ENCODE data around the gene AATF. TPM values are rescaled to one million over a fixed set of nuclear protein-coding genes. Genes with fewer than 3 reads are reported as not detected.

Gene AATF
- total and polyA plus RNA-seq, 10 donors, result 28.7 to 59.0 (median 35.2) TPM

GRCh38 chr17:36901506-36901905 is 47.2 kb upstream of the AATF start:
- DNase-seq, result no peak
- WGBS, 5 donors, result 68 to 81% (median 74%) methylated on average over 11 to 14 of the region's 14 CpGs

DNA sequence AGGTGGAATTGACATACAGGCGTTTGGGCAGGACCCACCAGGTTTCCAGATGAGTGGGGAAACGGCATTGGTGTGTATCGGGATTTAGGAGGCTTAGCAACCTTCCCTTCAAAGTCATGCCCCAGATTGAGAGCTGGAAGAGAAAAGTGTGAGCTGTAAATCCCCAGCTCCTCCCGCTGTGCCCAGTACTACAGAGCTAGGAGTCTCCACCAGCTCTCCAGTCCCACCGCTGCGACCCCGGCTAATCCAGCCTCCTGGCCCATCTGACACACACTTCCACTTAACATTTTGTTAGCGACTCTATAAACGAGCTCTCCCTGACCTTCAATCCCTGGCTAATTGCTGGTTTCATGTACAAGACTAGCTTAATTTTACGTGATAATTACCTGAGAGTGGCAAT is 41.3 kb upstream of the AATF start:
- Histone ChIP-seq H3K27ac (no peak overlapping the region), H3K27me3 (replicated peaks in 1 of 7) (peaks cover 0 to 62% (median 3%) of the 10 kb centered on the region in 7 donors), H3K36me3 (no peaks in the 10 kb centered on the region), H3K9me3 (no peaks in the 10 kb centered on the region), H3K4me3 (no peak overlapping the region), H3K4me1 (no peaks in the 10 kb centered on the region)
- WGBS, 5 donors, result 72 to 79% (median 78%) methylated on average over 10 of the region's 10 CpGs
- intact Hi-C loops (cut with DNase I; ENCODE audit: low total_unique reads), result no loop called here
- DNase-seq, result no peak
- TF ChIP-seq POLR2AphosphoS5 (IDR thresholded peaks at IDR 0.05) (no peak), POLR2A (IDR thresholded peaks at IDR 0.05) (no peak), CTCF (IDR thresholded peaks at IDR 0.05 in 8 of 11, conservative IDR thresholded peaks at IDR 0.05 in 3 of 11) (no peak)

More at GRCh38 chr17:36901506-36901905, 47.2 kb upstream of the AATF start:
- Histone ChIP-seq H3K36me3 (no peaks in the 10 kb centered on the region), H3K27me3 (replicated peaks in 1 of 7) (peaks cover 0 to 49% (median 0%) of the 10 kb centered on the region in 7 donors), H3K4me3 (no peak overlapping the region), H3K27ac (no peak overlapping the region), H3K9me3 (no peaks in the 10 kb centered on the region), H3K4me1 (no peaks in the 10 kb centered on the region)
- intact Hi-C loops (cut with DNase I; ENCODE audit: low total_unique reads), result no loop called here
- no peak for TF ChIP-seq CTCF (IDR thresholded peaks at IDR 0.05 in 8 of 11, conservative IDR thresholded peaks at IDR 0.05 in 3 of 11)
- TF ChIP-seq POLR2A (IDR thresholded peaks at IDR 0.05), result no peak
- TF ChIP-seq POLR2AphosphoS5 (IDR thresholded peaks at IDR 0.05), result no peak

- intact Hi-C loops (cut with DNase I; ENCODE audit: low total_unique reads), result no loop called here
- TF ChIP-seq CTCF (IDR thresholded peaks at IDR 0.05 in 8 of 11, conservative IDR thresholded peaks at IDR 0.05 in 3 of 11) (no peak), POLR2A (IDR thresholded peaks at IDR 0.05) (no peak), POLR2AphosphoS5 (IDR thresholded peaks at IDR 0.05) (no peak)
Observed at GRCh38 chr17:36910513-36910912, 38.2 kb upstream of the AATF start.

DNA sequence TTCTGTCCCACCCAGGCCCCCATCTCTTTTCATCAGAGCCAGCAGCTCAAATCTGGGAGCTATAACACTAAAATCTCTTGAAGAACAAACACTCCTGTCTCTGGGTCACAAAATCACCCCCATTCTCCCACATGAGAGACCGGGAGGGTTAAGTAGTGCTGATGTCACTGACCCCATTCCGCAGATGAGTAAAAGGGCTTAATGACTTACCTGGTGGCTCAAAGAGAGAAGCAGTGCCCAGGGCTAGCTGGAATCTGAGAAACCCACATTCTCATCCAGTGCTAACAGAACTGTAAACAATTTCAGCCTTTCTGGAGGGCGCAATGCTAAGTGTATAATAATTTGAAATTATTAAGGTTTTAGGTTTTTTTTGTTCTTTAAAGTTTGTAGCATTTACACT is 37.8 kb upstream of the AATF start:
- DNase-seq, result no peak
- H3K36me3 ChIP-seq, result no peaks in the 10 kb centered on the region
- intact Hi-C loops (cut with DNase I; ENCODE audit: low total_unique reads), result no loop called here
- no peak for TF ChIP-seq POLR2AphosphoS5 (IDR thresholded peaks at IDR 0.05)
- TF ChIP-seq CTCF (IDR thresholded peaks at IDR 0.05 in 8 of 11, conservative IDR thresholded peaks at IDR 0.05 in 3 of 11), result no peak
- no peak for TF ChIP-seq POLR2A (IDR thresholded peaks at IDR 0.05)
- WGBS, 5 donors, result 62 to 74% (median 69%) methylated on average over 3 of the region's 3 CpGs
- H3K27ac ChIP-seq, result no peak overlapping the region
- peaks cover 0 to 72% (median 3%) of the 10 kb centered on the region in 7 donors for H3K27me3 ChIP-seq (replicated peaks in 1 of 7)
- no peaks in the 10 kb centered on the region for H3K9me3 ChIP-seq
- no peak overlapping the region for H3K4me3 ChIP-seq
- no peaks in the 10 kb centered on the region for H3K4me1 ChIP-seq

More at GRCh38 chr17:36910513-36910912, 38.2 kb upstream of the AATF start:
- Histone ChIP-seq H3K36me3 (no peaks in the 10 kb centered on the region), H3K4me3 (no peak overlapping the region), H3K9me3 (no peaks in the 10 kb centered on the region), H3K27ac (no peak overlapping the region), H3K27me3 (replicated peaks in 1 of 7) (peaks cover 0 to 75% (median 3%) of the 10 kb centered on the region in 7 donors), H3K4me1 (no peaks in the 10 kb centered on the region)
- no peak for DNase-seq
- 55 to 86% (median 73%) methylated on average over 3 to 5 of the region's 5 CpGs for WGBS, 5 donors
